ENCODE measurements around the gene SFR1.
"Not testable (repeated sequence)": the region's sequence is repeated elsewhere in the genome, so short reads cannot be mapped to it uniquely, and the experiment has no call there.

Gene SFR1

DNA sequence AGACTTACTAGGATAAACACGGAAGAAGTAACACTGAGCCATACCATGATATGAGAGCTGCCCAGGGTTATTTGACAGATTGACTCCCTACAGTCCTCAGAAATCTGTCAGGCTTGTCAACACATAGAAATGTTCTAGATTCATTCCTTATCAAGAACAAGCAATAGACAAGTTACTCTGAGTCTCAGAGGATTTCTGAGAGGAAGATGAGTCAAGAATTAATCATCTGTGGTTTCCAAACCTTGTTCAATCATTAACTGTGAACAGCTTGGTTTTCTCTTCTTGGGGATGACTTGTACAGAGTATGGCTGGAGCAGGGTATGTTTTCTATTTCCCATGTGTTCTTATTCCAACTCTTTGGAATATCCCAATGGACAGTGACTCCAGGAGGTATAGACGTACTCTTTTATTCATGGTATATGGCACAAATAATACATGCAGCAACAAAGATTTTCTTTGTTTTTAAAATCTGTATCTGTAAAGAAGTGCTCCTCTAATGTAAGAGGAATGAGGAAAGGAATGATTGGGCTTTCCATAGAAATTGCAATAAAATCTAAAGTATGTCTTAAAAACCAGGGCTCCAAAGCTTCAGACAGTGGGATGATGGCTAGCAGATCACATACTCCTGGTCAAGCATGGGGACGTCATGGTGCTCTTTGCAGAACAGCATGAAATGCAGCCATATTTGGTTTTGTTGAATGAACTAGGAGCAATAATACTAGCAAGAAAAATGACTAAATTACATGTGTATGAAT is 11.9 kb upstream of the SFR1 start:
- ATAC-seq = peak; percentile 98 to 99

DNA sequence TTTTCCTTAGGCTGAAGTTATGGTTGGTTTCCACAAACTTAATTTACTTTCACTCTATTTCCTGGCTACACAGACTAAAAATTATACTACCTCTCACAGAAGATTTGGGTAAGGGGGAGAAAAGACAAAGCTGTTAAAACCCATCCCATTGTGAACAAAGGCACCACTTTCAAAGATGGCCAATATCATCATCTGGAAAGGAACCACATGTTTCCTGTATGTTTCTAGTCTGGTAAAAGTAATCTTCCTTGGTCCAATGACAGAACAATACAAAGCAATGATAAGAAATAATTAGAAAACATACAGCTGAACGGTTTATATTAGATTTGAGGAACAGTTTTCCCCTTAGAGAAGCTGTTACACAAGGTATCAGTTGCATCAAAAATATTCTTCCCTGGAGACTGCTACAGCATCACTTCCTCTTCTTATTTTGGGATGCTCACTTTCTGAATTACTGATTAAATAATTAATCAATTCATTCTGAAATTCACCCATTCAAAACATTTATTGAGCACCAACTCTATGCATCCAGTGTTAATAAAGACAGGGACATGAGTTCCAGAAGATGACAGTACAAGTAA is 8.5 kb upstream of the SFR1 start:
- no peak for ATAC-seq

DNA sequence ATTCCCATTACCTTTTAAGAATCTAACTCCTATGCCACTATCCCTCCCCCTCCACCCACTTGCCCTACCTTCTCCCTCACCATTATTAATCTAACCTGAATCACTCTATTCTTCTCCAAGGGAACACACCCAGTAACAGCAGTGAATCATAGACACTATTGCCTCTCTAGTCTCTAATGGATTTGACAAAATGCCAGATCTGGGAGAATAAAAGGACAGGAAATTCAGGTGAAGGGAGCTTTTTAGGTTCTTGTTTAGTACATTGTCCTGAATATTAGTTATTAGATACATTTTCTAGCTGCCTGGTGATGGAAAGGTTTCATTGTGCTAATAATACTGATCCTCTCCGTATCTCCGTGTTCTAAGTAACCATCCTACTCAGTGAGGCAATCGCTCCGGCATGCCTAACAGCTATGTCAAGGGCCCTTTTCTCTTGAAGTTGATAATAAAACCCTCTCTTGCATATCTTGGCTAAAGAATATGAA is 4.1 kb upstream of the SFR1 start:
- no peak for ATAC-seq

DNA sequence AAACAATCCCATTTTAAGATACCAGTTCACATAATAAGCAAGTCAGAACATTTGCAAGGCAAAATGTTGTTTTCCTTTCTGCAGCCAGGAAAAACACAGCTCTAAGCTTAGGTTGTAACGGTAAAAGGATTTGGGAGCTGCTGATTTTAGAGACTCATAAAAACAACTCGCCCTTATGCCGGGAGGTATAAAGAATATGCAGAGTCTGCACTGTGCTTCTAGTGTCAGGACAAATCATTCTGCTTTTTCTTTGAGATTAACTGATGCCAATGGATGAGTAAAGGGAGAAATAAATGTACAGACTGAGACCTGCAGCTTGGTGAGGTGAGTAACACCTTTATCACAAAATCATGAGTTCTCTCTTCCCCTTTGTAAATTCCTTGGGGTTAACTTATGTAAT is 2.0 kb upstream of the SFR1 start:
- no peak for ATAC-seq

DNA sequence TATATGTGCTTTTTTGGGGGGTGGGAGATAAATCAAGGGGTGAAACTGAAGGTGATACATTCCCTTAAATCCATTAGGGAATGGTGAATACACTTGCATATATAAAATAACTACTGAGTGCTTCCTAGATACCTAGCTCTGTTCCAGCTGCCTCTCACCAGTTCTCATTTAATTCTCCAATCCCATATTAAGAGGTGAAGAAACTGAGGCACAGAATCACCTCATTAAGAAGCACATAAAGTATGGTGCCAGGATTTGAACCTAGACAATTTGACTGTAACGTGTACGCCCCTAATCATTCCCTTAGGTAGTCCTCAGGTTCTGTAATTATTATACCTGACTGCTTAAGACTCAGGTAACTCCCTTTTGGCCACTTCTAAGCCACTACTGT is 1.5 kb upstream of the SFR1 start:
- no peak for ATAC-seq

DNA sequence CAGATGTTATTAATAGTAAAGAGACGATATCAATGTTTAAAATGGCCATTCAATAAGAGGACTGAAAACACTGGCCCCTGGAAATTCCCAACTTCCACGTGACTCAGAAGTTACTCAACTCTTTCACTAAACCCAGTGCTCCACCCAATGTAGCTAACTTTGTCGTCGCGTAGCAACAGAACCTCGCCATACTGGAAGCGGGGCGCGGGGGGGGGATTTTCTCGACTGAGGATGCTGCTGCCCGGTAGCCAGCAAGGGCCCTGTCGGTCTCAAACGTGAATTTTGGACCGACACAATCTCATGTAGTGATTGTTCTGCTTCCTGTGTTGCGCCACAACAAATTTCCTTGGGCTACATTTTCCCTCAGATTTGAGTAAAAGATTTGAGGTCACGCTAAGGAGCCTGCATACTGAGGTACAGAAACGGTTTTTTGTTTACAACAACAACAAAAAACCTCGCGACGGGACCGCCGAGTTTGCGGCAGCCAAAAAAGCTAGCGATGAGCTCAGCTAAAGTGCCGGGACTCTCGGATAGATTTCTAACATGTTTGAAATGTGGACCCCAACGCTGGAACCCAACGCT is 977 bp upstream of the SFR1 start:
- ATAC-seq = peak; percentile 40 to 42

DNA sequence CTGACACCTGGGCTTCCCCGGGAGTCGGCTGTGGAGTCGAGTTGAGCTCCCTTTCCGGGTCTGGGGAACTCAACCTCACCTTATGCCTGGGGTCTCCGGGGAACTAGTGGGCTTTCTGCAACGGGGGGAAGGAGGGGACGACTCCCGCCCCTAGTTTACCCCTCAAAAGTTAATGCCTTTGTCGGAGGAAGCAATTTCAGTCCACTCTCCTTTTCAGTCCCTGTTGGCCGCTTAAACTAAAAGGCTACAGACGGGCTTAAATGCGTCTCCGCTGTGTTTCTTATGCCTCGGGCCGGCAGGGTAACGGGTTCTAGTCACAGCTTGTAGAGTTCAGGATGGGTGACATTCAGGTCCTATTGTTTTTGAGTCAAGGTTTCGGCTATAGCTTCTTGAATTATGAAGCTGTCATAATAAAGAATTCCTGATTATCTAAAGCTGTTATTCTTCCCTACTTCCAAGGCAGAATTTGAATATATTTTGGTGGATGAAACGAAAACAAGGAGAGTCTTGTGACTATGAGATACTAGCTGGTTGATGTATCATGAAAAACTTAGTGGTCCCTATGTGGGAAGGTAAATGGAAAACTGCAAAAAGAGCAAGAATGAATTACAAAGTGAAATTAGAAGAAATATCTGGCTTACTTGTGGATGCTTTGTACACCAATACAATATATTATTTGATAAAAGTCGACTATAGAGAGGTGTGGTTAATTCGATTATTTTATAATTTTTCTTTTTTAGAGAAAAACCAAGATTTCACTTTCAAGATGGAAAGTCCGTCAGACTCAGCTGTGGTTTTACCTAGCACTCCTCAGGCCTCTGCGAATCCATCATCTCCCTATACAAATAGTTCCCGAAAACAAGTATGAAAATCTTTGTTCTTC is 495 bp downstream of the SFR1 start:
- ATAC-seq = no peak

DNA sequence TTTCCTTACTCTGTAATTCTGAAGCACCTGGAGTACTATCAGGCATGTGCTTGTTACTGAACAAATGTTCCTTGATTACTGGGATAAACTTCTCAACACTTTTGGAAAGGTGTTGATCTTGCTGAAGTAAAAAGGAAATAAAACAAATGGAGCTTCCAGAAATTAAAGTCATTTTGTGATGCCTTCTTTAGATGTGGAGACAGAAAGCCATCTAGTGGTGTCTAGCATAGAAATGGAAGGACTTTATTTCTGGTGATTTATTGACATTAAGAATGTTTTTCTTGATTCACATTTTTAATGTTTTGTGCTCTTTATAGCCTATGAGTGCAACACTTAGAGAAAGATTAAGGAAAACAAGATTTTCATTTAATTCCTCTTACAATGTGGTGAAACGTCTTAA is 1.4 kb downstream of the SFR1 start:
- no peak for ATAC-seq

DNA sequence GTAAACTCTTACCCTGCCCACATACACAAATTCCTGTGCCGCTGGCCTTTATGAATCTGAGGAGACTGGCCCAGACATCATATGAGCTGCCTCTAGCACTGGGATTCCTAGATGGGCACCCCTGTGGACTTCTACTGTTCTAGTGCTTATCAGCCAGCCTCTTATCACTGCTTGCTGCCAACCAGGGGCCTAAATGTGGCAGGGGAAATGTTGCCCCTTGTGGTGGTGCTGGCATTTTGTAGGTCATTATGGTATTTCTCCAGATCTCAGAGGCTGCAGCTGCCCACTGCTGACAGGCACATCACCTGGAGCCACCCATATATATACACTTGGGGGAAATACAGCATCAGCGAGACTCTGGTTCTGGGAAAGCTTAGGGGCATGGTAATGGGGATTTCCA is 5.4 kb downstream of the SFR1 start:
- ATAC-seq = peak in 1 of 2 donors; percentile 30

DNA sequence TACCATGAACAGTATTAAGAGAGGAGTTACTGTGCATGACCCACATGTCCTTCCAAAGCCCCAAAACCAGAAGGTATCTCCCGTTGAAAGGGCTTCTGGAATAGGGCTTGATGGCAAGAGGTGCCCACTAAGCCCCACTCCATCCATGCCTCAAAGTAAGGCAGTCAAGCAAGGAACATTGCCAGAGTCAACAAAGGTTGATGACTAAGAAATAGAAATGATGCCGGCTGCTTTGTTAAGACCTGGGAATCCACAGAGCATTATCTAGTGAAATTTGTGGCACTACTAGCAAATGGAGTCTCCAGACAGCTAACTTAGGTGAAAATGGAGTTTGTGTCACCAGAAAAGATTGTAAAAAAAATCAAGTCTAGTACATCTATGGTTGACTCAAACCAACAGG is 6.2 kb downstream of the SFR1 start:
- no peak for ATAC-seq

DNA sequence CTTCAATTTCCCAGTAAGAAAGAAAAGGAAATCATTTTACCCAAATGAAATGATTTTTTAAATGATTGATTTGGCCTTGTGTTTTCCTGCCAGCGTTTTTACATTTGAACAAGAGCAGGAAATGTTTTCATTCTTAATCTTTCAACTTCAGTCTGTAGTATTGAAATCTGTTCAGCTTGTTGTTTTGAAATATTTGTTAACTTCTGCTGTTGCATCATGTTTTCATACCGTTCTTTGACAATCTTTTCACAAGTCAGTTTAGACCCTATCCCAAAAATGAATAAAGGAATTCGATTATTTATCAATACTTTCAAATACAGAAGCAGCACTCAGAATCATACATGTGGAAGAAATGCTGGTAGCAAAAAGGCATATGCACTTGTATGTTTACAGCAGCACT is 8.1 kb downstream of the SFR1 start:
- ATAC-seq = no peak

DNA sequence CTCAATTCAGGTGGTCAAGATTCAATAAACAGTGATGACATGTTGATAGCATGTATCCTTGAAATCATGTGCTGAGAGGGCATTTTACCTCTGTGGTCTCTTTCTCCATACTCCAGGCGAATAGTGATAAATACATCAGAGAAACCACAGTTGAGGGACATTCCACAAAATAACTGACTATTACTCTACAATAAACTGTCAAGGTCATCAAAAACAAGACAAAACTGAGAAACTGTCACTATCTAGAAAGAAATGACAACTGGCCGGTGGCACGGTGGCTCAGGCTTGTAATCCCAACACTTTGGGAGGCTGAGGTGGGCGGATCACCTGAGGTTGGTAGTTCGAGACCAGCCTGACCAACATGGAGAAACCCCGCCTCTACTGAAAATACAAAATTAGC is 16.2 kb downstream of the SFR1 start:
- ATAC-seq = no peak

DNA sequence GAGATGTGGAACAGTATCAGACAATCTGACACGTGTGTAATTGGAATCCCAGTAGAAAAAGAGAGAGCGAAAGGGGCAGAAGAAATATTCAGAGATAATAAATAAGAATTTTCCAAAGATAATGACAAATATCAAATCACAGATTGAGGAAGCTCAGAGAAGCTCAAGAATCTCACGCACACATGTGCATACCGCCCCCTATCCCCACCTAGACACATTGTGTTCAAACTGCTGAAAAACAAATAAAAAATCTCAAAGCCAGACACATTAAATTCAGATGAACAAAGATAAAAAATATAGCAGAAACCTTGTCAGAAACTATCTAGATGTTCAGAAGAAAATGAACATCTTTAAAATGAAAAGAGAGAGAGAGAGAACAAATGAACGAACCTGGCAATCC is 17.2 kb downstream of the SFR1 start:
- ATAC-seq = no peak

DNA sequence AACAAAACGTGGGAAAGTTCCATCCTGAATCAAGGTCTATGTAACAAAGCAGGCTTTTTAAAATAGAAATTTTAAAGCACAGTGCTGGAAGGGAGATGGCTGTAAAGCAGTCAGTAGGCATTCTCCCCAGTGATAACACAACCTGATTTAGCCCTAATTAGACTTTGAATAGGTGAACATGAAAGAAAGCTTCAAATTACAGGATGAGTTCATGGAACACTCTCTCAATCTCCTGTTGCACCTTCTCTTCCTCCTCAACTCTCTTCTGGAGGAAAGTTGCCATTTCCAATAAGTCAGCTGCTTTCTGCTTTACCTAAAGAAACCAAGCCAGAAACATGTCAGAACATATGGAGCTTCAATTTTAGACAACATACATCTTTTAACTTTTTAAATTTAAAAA is 20.1 kb downstream of the SFR1 start:
- no peak for ATAC-seq

DNA sequence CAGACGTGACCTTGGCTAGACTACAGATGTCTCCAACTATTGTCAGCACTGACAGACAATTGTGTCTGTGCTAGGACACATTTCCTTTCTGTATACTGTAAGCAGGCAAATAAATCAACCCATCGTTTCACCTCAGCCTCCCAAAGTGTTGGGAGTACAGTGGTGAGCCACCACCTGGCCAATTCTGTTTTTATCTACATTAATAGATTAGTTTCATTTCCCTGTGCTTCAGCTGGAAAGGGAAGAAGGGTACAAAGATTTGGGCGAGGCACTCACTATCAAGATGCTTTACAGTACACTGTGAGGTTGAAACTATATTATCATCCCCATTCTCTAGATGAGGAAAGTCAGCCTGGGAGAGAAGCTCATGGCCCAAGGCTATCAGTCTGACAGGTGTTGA is 21.9 kb downstream of the SFR1 start:
- ATAC-seq = no peak

DNA sequence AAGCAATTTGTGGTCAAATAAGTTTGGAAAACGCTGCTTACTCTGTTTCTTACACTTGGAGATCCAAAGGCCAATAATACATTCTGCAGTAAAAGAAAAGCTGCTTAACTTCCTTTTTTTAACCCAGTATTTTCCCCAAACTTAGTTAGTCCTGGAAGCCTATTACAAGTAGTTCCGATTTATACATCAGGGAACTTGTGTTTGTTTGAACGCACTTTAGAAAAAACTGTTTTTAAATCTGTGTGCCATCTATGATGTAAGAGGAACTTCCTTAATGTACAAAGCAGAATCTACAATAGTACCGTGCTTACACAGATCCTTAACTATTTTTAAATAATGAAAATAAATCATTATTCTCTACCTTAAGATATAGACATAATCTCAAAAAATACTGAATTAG is 23.0 kb downstream of the SFR1 start:
- no peak for ATAC-seq

DNA sequence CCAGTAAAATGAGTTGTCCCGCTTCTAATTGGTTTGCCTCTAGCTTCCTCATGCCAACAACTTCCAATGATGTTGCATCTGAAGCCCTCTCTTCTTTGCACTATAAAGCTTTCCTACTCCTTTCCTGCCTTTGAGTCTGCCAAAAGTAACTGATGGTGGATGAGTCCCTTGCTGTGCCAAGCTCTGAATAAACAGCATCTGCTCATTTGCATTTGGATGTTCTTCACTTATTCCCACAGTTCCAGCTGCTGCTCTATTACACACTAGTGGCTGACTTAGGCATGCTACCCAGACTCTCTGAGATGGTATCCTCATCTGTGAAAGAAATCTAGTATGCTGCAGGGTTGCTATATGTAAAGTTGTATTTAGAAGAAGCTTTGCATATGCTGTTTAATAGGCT is 24.9 kb downstream of the SFR1 start:
- ATAC-seq = no peak

DNA sequence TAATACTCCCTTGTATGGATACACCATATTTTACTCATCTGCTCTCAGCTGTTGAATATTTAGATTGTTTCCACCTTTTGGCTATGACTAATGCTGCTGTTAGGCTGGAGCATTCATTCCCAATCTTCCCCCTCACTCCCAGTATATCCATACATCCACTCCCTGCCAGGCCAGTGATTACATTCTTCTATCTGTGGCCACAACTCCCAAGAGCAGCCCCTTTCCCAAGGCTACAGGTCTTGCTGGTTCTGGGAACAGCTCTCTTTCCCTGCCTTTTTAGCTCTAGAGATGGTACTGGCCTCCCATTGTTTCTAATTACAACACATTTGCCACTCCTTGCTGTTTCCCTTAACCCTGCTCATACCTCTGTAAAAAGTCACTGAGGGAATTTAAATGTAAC is 28.2 kb downstream of the SFR1 start:
- no peak for ATAC-seq

DNA sequence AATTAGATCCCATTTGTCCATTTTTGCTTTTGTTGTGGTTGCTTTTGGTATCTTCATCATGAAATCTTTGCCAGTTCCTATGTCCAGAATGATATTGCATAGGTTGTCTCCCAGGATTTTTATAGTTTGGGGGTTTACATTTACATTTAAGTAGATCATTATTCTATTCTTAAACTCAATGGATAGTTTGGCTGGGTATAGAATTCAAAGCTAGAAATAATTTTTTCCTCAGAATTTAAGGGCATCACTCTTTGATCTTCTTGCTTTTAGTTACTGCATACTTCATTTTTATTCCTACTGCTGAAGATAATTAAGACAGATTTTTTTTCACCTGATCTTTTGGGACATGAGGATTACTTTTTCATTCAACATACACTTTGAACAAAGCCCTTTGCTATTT is 29.8 kb downstream of the SFR1 start:
- no peak for ATAC-seq

DNA sequence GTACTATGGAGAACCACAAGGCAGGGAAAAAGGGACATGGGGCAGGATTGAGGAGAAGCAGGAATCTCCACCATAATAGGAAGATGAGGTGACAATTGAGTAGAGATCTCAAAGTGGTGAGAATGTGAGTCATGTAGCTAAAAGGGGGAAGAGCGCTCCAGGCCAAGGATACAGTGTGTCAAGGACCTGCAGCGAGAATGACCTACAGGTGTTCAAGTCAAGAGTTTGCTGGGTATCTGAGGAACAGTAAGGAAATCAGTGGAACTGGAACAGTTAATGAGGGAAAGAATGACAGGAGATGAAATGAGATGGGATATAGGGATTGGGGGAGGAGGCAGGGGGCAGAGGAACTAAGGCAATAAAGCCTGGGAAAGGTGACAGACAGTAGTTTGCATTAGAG is 33.6 kb downstream of the SFR1 start:
- ATAC-seq = no peak

DNA sequence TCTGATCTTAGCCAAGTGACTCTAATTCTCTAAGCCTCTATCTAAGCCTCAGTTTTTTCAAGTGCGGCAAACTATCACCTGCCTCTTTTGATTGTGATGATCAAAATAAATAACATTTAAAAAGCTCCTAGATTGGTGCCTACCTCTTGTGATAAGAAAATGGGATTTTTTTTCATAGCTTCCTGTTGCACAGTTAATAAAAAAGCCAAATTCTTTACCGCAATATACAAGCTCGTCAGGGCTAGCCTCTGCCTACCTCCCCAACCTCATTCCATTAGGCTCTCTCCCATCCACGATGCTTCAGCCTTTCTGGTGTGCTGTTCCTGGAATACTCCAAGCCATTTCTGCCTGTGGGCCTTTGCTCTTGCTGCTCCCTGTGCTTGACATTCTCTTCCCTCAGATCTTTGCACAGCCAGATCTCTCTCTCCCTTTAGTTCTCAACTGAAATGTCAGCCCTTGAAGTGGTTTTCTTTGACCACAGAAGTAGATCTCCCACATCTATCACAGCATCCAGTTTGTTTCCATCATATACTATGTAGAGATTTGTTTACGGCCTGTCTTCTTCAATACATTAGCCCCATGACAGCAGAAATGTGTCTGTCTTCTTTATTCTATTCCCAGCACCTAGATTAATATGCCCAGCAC is 48.8 kb downstream of the SFR1 start:
- no peak for ATAC-seq

DNA sequence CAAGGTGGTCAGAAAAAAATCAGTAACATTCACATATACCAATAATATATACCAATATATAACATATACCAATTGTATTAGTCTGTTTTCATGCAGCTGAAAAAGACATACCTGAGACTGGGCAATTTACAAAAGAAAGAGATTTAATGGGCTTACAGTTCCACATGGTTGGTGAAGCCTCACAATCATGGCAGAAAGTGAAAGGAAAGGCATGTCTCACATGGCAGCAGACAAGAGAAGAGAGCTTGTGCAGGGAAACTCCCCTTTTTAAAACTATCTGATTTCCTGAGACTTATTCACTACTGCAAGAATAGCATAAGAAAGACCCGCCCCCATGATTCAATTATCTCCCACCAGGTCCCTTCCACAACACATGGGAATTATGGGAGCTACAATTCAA is 52.2 kb downstream of the SFR1 start:
- not testable (repeated sequence) for ATAC-seq

Measured in activated CD4-positive, CD25-positive, alpha-beta regulatory T cell treated with anti-CD3 and anti-CD28 coated beads, Interleukin-2, amount 50 U/mL, for 24 hours (primary cell).